DND-41 (cell line): Measurements from ENCODE around the gene FAN1.

ENCODE experiments used
- ATAC-seq: fragments of 200-7000 bp; cut with Tn5 transposase; 3 replicates; pipeline ENCODE4 v1.9.1; 2021; ENCODE audit warnings: low read depth; ENCODE audit not compliant: insufficient read depth
- DNase-seq: peaks from one replicate; pipeline ENCODE4 v3.0.0-alpha.2; 2020
- H2AFZ ChIP-seq: 2 replicates; pipeline ENCODE4 v1.6.0; 2012; ENCODE audit warnings: low read depth, low read length
- H3K27ac ChIP-seq: 2 replicates; pipeline ENCODE4 v1.5.1; 2012; ENCODE audit warnings: low read length, inconsistent platforms
- H3K27me3 ChIP-seq: fragments of 200-600 bp; sonication (generic); 2 replicates; pipeline ENCODE4 v1.6.0; 2012; ENCODE audit warnings: low read length, mild to moderate bottlenecking, inconsistent platforms; ENCODE audit not compliant: insufficient read depth, poor library complexity
- H3K36me3 ChIP-seq: 2 replicates; pipeline ENCODE4 v1.5.1; 2012; ENCODE audit warnings: low read length, inconsistent platforms; ENCODE audit not compliant: insufficient read depth
- H3K4me1 ChIP-seq: 2 replicates; pipeline ENCODE4 v1.5.1; 2012; ENCODE audit warnings: mild to moderate bottlenecking, low read length; ENCODE audit not compliant: insufficient read depth
- H3K4me2 ChIP-seq: 2 replicates; pipeline ENCODE4 v1.6.0; 2012; ENCODE audit warnings: mild to moderate bottlenecking, moderate library complexity, low read length, inconsistent platforms; ENCODE audit not compliant: insufficient read depth
- H3K4me3 ChIP-seq, 2 experiments: fragments of 200-600 bp in 1 of 2; shearing (Covaris generic) in 1 of 2; 2 replicates each; pipeline ENCODE4 v1.5.1; 2012 to 2016; ENCODE audit warnings: inconsistent platforms in 2 of 2, low read length in 2 of 2, mild to moderate bottlenecking in 2 of 2, low read depth in 1 of 2, moderate library complexity in 1 of 2
- H3K79me2 ChIP-seq: 2 replicates; pipeline ENCODE4 v1.6.0; 2012; ENCODE audit warnings: low read length, inconsistent platforms; ENCODE audit not compliant: insufficient read depth
- H3K9ac ChIP-seq: 2 replicates; pipeline ENCODE4 v1.6.0; 2012; ENCODE audit warnings: low read depth, mild to moderate bottlenecking, inconsistent platforms, low read length, moderate library complexity
- H3K9me3 ChIP-seq: 2 replicates; pipeline ENCODE4 v1.5.1; 2012; ENCODE audit warnings: low read length, moderate library complexity, mild to moderate bottlenecking, inconsistent platforms; ENCODE audit not compliant: insufficient read depth, severe bottlenecking
- H4K20me1 ChIP-seq: 2 replicates; pipeline ENCODE4 v1.6.0; 2012; ENCODE audit warnings: low read length; ENCODE audit not compliant: insufficient read depth
- CTCF ChIP-seq: IDR thresholded peaks from 2 replicates; pipeline ENCODE4 v1.5.1; 2012; ENCODE audit warnings: borderline replicate concordance, low read length, moderate library complexity, mild to moderate bottlenecking; ENCODE audit not compliant: poor library complexity, severe bottlenecking; ENCODE audit errors: extremely low read depth
- EZH2 ChIP-seq: IDR thresholded peaks from 3 replicates; pipeline ENCODE4 v1.6.1; 2012; ENCODE audit warnings: borderline replicate concordance, low read depth, mild to moderate bottlenecking, moderate library complexity, low read length, inconsistent platforms; ENCODE audit not compliant: severe bottlenecking

Gene FAN1

GRCh38 chr15:30979457-30979856, 75.7 kb downstream of the FAN1 start:
- Histone ChIP-seq H3K9me3 (no peaks in the 10 kb centered on the region), H3K27me3 (no peaks in the 10 kb centered on the region), H3K79me2 (peaks cover 26% of the 10 kb centered on the region), H3K4me2 (no peak overlapping the region), H3K4me3 (no peak overlapping the region), H3K27ac (no peak overlapping the region), H4K20me1 (peaks cover 3% of the 10 kb centered on the region), H3K9ac (no peak overlapping the region), H2AFZ (no peak overlapping the region), H3K4me1 (no peaks in the 10 kb centered on the region), H3K36me3 (peaks cover 31% of the 10 kb centered on the region)
- TF ChIP-seq EZH2 (no peak), CTCF (no peak)
- ATAC-seq, result no peak
- no peak for DNase-seq

- no peak overlapping the region for H3K27ac ChIP-seq
- no peak for TF ChIP-seq CTCF
- no peak for TF ChIP-seq EZH2
- no peak overlapping the region for H3K4me2 ChIP-seq
- no peaks in the 10 kb centered on the region for H3K9me3 ChIP-seq
- peaks cover 3% of the 10 kb centered on the region for H4K20me1 ChIP-seq
- peaks cover 32% of the 10 kb centered on the region for H3K36me3 ChIP-seq
- no peak overlapping the region for H3K4me3 ChIP-seq
- H3K27me3 ChIP-seq, result no peaks in the 10 kb centered on the region
- H2AFZ ChIP-seq, result no peak overlapping the region
- no peak overlapping the region for H3K9ac ChIP-seq
- ATAC-seq (no peak), DNase-seq (no peak)
- H3K79me2 ChIP-seq, result peaks cover 37% of the 10 kb centered on the region
- H3K4me1 ChIP-seq, result peaks cover 8% of the 10 kb centered on the region
These were observed 80.4 kb downstream of the FAN1 start for GRCh38 chr15:30984118-30984517.

- H3K4me3 ChIP-seq, result no peak overlapping the region
- DNase-seq (no peak), ATAC-seq (no peak)
- H2AFZ ChIP-seq, result no peak overlapping the region
- H3K27me3 ChIP-seq, result no peaks in the 10 kb centered on the region
- H3K79me2 ChIP-seq, result peaks cover 34% of the 10 kb centered on the region
- TF ChIP-seq CTCF (no peak), EZH2 (no peak)
- H3K9ac ChIP-seq, result no peak overlapping the region
- H3K4me1 ChIP-seq, result peaks cover 12% of the 10 kb centered on the region
- peaks cover 31% of the 10 kb centered on the region for H3K36me3 ChIP-seq
- no peaks in the 10 kb centered on the region for H3K9me3 ChIP-seq
- no peak overlapping the region for H3K27ac ChIP-seq
- H4K20me1 ChIP-seq, result peaks cover under 1% of the 10 kb centered on the region
- no peak overlapping the region for H3K4me2 ChIP-seq
These were observed 80.8 kb downstream of the FAN1 start for GRCh38 chr15:30984542-30984941.

- H3K27ac ChIP-seq, result no peak overlapping the region
- H3K4me2 ChIP-seq, result no peak overlapping the region
- peaks cover 18% of the 10 kb centered on the region for H3K4me1 ChIP-seq
- H3K79me2 ChIP-seq, result peaks cover 34% of the 10 kb centered on the region
- H3K27me3 ChIP-seq, result no peaks in the 10 kb centered on the region
- H3K4me3 ChIP-seq, result no peak overlapping the region
- DNase-seq, result no peak
- no peak overlapping the region for H3K9ac ChIP-seq
- ATAC-seq, result no peak
- H4K20me1 ChIP-seq, result peaks cover 1% of the 10 kb centered on the region
- TF ChIP-seq CTCF (no peak), EZH2 (no peak)
- no peaks in the 10 kb centered on the region for H3K9me3 ChIP-seq
- H2AFZ ChIP-seq, result no peak overlapping the region
- H3K36me3 ChIP-seq, result peaks cover 25% of the 10 kb centered on the region
These were observed 81.4 kb downstream of the FAN1 start for GRCh38 chr15:30985081-30985531.
